ENCODE measurements around the gene KRT32. TPM values are rescaled to one million over a fixed set of nuclear protein-coding genes. Genes with fewer than 3 reads are reported as not detected.

The KRT32 gene
- total and polyA plus RNA-seq, 2 donors: not detected

DNA sequence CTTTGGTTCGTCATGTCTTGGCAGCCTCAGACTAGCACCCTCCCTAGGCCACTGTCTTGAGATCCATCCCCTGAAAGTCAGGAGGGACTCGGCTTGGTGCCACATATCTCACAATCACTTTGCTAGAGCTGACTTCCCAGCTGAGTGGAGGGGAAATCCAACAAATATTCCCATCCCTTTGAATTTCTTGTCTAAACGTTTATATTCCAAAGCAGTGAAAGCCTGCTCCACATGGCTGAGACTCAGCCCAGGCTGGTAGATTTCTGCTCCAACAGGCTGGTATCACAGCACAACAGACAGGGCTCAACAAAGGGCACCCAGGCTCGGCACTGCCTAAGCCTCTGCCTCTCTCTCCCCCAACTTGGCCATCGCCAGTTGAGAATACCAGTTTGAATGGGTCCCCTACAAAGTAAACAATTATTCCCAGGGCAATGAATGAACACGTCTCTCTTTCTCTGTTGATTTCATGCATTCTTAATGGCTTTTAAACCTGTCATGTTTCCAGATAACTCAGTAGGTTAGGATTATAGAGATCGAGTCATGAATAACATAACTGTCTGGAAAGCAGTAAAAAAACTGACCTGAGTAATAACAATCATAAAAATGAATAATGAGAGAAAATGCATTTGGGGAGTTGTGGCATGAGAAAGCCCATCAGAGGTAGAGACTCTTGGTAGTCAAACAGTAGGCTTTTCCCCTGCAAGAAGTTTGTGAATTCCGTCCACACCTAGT, 37.2 kb upstream of the KRT32 start:
- Histone ChIP-seq H3K4me3 (ENCODE audit: low read depth, low read length) (peak overlapping the region; percentile 16), H3K4me1 (ENCODE audit: insufficient read depth) (no peaks in the 10 kb centered on the region), H3K36me3 (ENCODE audit: insufficient read depth) (no peaks in the 10 kb centered on the region), H3K27ac (ENCODE audit: low read depth) (peak overlapping the region; percentile 25)
- WGBS: 23% methylated on average over 8 of the region's 8 CpGs
- no peak for DNase-seq (ENCODE audit: extremely low spot score)

DNA sequence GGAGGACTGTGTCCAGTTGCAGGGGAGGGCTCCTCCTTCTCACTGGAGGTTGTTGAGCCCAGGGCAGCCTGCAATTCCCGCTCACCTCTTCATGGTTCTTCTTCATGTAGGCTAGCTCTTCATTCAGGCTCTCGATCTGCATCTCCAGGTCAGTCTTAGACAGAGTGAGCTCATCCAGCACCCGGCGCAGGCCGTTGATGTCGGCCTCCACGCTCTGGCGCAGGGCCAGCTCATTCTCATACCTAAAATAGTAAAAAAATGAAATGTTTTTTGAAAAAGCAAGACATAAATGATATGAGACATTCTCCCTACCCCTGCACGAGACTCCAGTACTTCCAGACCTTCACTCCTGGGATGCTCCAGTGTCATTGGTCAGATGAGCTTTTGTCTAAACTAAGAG, 36.0 kb upstream of the KRT32 start:
- H3K36me3 ChIP-seq (ENCODE audit: insufficient read depth): no peaks in the 10 kb centered on the region
- DNase-seq (ENCODE audit: extremely low spot score): no peak
- H3K4me3 ChIP-seq (ENCODE audit: low read depth, low read length): no peak overlapping the region
- no peak overlapping the region for H3K27ac ChIP-seq (ENCODE audit: low read depth)
- 60% methylated on average over 9 of the region's 9 CpGs for WGBS
- no peaks in the 10 kb centered on the region for H3K4me1 ChIP-seq (ENCODE audit: insufficient read depth)

DNA sequence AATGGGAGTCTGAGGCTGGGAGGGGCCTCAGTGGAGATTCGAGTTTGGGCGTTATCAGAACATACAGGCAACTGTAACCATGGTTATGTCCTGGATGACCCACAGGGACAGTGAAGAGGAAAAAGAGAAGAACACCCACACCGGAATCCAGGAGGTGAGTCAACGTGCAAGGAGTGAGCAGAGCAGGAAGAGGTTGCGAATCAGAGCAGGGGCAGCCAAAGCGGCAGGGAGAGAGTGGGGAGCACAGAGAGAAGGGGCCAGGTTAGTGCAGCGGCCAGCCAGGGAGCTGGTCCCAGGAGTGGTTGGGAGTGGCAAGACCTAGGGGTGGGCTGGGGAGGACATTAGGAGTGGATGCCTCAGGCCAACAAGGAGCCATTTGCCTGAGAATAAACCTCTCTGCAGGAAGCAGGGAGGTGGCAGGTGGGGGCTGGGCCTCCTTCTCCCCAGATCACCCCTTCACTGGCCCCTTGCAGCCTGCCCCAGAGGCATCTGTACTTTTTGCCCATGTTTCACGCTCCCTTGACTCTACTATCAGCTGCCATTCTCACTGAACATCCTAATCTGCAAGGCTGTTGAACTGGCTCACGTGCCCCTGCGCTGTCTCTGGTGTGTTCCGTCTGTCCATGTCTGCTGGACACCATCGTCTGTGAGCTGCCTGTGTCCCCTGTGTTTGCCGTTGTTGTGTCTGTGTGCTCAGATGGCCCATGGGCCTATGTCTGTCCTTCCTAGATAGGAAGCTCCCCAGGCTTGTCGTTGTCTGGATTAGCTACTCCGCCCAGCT, 33.1 kb upstream of the KRT32 start:
- Histone ChIP-seq H3K4me3 (ENCODE audit: low read depth, low read length) (no peak overlapping the region), H3K27ac (ENCODE audit: low read depth) (no peak overlapping the region), H3K4me1 (ENCODE audit: insufficient read depth) (no peaks in the 10 kb centered on the region), H3K36me3 (ENCODE audit: insufficient read depth) (no peaks in the 10 kb centered on the region)
- no peak for DNase-seq (ENCODE audit: extremely low spot score)
- 69% methylated on average over 15 of the region's 15 CpGs for WGBS

DNA sequence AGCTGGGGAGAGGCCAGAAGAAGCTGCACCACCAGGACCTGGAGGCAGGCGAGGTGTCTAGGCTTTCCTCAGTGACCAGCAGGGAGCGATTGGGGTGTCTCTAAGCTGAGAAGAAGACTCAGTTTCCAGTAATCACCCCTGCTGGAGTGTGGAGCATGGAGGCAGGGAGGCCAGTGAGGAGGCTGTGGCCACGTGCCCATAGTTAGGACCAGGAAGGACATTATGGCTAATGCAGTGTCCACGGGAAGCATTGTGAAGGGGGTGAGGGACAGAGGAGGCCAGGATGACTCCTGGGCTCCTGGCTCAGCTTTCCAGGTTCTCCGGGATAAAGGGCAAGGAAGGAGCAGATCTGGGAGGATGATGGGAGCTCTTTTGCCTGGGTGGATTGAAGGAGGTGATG, 32.5 kb upstream of the KRT32 start:
- Histone ChIP-seq H3K27ac (ENCODE audit: low read depth) (no peak overlapping the region), H3K36me3 (ENCODE audit: insufficient read depth) (no peaks in the 10 kb centered on the region), H3K4me1 (ENCODE audit: insufficient read depth) (no peaks in the 10 kb centered on the region), H3K4me3 (ENCODE audit: low read depth, low read length) (no peak overlapping the region)
- no peak for DNase-seq (ENCODE audit: extremely low spot score)
- WGBS: 78% methylated on average over 5 of the region's 5 CpGs

DNA sequence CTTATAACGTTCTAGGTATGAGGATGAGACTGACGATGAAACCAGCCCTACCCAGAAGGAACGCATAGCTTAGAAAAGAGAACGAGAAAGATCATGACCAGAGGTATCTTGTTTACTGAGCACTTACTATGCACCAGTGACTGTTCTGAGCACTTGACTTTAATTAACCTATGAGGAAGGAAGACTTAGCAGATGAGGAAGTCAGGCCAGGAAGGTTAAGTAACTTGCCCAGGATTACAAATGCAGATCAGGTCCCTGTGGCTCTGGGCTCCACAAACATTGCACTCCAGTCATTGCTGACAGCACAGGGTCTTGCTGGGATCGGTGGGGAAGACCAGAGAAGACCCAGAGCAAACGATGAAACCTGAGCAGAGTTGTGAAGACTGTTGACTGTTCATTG, 31.1 kb upstream of the KRT32 start:
- Histone ChIP-seq H3K4me3 (ENCODE audit: low read depth, low read length) (no peak overlapping the region), H3K4me1 (ENCODE audit: insufficient read depth) (no peaks in the 10 kb centered on the region), H3K36me3 (ENCODE audit: insufficient read depth) (no peaks in the 10 kb centered on the region), H3K27ac (ENCODE audit: low read depth) (peak overlapping the region; percentile 34)
- no peak for DNase-seq (ENCODE audit: extremely low spot score)
- WGBS: 64% methylated on average over 6 of the region's 6 CpGs

DNA sequence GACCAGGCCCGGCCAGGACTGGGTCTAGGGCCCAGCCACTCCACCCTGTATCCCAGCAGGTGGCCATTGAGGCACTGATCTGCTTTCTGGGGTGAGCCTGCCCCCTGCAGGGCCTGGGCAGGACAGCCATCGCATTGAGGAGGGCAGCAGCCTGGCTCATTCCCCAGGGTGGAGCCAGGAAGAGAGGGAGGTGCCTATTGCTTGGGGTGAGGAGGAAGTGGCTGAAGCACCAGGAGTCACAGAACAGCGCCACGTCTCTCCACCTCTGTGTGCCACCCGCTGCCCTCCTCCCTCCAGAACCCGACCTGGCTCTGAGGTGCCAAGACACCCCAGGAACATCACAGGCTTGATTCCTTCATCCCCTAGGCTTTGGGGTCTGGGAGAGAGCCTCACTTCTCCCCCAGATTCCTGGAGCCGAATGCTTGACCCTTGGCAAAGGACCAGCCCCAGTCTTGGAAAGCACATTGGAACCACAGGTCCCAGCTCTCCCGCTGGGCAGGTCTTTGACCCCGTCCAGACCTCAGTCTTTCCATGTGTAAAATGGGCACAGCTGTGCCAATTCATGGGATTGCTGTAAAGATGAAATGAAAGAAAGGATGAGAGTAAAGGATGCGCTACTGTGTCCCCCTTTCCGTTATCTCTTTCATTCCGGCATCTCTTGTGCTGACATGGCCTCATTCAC, 29.8 kb upstream of the KRT32 start:
- Histone ChIP-seq H3K27ac (ENCODE audit: low read depth) (no peak overlapping the region), H3K36me3 (ENCODE audit: insufficient read depth) (no peaks in the 10 kb centered on the region), H3K4me3 (ENCODE audit: low read depth, low read length) (no peak overlapping the region), H3K4me1 (ENCODE audit: insufficient read depth) (no peaks in the 10 kb centered on the region)
- WGBS: 65% methylated on average over 12 of the region's 12 CpGs
- DNase-seq (ENCODE audit: extremely low spot score): no peak

DNA sequence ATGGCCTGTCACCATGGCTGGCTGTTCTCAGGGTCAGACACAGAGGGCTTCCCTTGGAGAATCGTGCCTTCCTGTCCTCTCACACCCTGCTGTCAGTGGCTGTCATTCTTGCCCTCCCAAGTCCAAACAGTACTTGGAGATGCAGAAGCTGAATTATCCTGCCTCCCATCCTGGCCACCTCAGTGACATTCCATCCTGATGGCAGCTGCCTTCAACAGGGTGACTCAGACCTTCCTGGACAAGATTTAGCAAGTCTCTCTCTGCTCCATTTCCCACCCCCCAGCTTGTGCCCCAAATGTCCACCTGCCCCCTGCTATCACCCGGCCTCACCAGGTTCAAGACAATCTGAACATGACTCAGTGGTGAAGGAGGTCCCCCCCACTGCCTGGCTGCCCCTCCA, 27.3 kb upstream of the KRT32 start:
- WGBS: 61% methylated on average over 2 of the region's 2 CpGs
- DNase-seq (ENCODE audit: extremely low spot score): no peak
- Histone ChIP-seq H3K4me1 (ENCODE audit: insufficient read depth) (no peaks in the 10 kb centered on the region), H3K4me3 (ENCODE audit: low read depth, low read length) (no peak overlapping the region), H3K27ac (ENCODE audit: low read depth) (no peak overlapping the region), H3K36me3 (ENCODE audit: insufficient read depth) (no peaks in the 10 kb centered on the region)

DNA sequence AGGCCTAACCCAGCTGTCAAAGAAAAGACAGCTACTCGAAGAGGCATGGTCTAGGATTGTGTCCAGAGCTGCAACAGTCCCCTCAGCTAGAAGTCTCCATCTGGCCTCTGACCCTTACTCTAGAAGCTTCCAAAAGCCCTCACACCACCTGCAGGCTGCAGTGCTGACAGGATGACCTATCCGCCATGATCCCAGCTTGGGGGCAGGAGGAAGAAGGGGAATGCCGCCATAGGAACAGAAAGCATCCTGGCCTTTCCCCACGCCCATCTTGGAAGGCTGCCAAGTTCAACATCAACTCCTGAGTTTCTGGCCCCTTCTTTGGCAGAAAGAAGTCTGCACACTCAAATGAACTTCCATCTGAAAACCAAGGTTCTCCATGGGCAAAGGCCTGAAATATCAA, 25.6 kb upstream of the KRT32 start:
- Histone ChIP-seq H3K36me3 (ENCODE audit: insufficient read depth) (no peaks in the 10 kb centered on the region), H3K4me3 (ENCODE audit: low read depth, low read length) (no peak overlapping the region), H3K27ac (ENCODE audit: low read depth) (no peak overlapping the region), H3K4me1 (ENCODE audit: insufficient read depth) (no peaks in the 10 kb centered on the region)
- 39% methylated on average over 4 of the region's 4 CpGs for WGBS
- no peak for DNase-seq (ENCODE audit: extremely low spot score)

DNA sequence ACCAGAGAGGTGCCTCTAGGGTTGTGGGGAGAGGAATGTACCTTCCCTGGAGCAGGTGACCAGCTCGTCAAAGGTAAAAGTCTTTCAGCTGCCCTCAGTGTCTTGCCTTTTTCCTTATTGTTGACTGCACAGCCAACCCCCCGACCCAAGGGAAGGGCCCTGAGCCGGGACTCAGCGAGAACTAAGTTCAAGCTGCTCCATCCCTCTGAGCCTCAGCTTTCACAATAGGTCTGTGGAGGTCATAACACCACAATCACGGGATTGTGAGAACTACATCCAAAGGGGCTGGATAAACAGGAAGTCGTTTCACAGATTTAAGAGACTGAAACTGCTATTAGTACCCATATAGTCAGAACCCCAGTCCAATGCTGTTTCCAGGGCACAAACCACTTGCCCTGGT, 25.2 kb upstream of the KRT32 start:
- Histone ChIP-seq H3K36me3 (ENCODE audit: insufficient read depth) (no peaks in the 10 kb centered on the region), H3K27ac (ENCODE audit: low read depth) (no peak overlapping the region), H3K4me1 (ENCODE audit: insufficient read depth) (no peaks in the 10 kb centered on the region), H3K4me3 (ENCODE audit: low read depth, low read length) (no peak overlapping the region)
- DNase-seq (ENCODE audit: extremely low spot score): no peak
- 58% methylated on average over 6 of the region's 6 CpGs for WGBS

DNA sequence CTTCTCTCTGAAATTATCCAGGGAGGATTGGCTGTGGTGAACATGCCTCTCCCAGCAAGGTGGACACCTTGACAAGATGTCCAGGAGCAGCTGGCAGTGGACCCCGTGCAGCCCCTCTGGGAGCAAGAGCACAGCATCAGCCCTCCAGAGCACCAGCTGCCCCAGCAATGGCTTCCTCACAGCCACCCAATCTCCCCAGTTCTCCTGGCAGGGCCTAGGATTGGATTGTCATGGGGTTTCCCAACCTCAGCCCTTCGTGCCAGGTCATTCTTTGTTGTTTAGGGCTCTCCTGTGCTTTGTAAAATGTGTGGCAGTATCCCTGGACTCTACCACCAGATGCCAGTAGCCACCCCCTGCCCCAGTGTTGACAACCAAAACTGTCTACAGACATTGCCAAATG, 24.3 kb upstream of the KRT32 start:
- Histone ChIP-seq H3K4me3 (ENCODE audit: low read depth, low read length) (no peak overlapping the region), H3K36me3 (ENCODE audit: insufficient read depth) (no peaks in the 10 kb centered on the region), H3K27ac (ENCODE audit: low read depth) (no peak overlapping the region), H3K4me1 (ENCODE audit: insufficient read depth) (no peaks in the 10 kb centered on the region)
- WGBS: 48% methylated on average over 2 of the region's 2 CpGs
- no peak for DNase-seq (ENCODE audit: extremely low spot score)

DNA sequence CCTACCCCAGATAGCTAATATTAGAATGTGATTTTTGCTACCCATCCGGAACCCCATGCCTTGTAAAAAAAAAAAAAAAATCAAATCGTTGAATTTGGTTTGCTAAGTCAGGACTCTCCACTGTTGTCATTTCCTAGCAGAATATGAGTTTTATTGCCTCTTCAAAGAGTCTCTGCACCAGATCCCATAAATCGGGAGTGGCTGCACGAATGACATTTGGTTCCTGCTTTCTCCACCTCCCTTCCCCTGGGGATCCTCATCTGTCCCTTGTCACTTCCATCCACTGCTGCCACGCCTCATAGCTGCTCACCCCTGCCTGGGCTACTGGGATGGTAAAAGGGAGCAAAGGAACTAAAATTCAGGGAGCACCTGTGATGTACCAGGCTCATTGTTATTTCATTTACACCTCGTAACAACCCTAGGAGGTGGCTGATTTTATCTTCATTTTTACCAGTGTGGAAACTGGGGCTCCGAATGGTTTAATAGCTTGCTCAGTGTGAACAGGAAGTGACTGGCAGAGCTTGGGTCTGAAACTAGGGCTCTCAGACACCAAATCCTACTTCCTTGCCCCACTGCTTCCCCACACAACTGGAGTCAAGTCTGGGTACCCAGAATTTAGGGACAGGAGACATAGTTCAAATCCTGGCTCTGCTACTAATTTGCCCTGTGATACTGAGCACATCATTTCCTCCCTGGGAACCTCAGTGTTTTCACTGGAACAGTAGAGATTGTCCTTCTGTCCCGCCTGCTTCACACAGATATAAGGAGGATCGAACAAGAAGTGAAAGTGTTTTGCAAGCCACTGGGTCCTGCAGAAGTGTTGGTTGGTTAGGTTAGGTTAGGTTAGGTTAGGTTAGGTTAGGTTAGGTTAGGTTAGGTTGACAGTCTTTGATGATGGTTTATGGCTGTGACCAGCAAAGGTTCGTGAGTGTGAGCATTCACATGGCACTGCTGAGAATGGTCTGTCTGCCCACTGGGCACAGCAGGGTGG, 23.1 kb upstream of the KRT32 start:
- Histone ChIP-seq H3K4me1 (ENCODE audit: insufficient read depth) (no peaks in the 10 kb centered on the region), H3K36me3 (ENCODE audit: insufficient read depth) (no peaks in the 10 kb centered on the region), H3K27ac (ENCODE audit: low read depth) (no peak overlapping the region), H3K4me3 (ENCODE audit: low read depth, low read length) (no peak overlapping the region)
- DNase-seq (ENCODE audit: extremely low spot score): no peak
- WGBS: 60% methylated on average over 10 of the region's 10 CpGs

DNA sequence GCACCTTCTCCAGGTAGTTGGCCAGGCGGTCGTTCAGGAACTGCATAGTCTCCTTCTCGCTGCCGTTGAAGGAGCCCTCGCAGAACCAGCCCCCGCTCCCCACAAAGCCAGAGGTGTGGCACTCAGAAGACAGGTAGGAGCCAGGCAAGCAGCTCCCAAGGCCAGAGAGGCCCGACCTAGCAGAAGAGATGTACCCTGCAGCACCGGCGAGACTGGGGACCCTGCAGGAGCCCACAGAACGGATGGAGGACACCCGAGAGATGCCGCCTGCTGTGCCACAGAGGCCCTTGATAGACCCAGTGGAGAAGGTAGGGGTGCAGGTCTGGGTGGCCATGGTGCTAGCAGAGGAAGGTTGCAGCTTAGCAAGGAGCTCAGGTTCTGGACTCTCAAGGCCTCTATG, 22.3 kb upstream of the KRT32 start, which contains the start of gene KRT36:
Gene KRT36 (minus strand): TSS at position 380 of the 400 bp plus-strand sequence. CDS start 46 bp downstream, at position 334.
- H3K4me1 ChIP-seq (ENCODE audit: insufficient read depth): no peaks in the 10 kb centered on the region
- no peaks in the 10 kb centered on the region for H3K36me3 ChIP-seq (ENCODE audit: insufficient read depth)
- no peak within 1 kb of the TSS for H3K27ac ChIP-seq (ENCODE audit: low read depth)
- H3K4me3 ChIP-seq (ENCODE audit: low read depth, low read length): no peak within 1 kb of the TSS
- DNase-seq (ENCODE audit: extremely low spot score): no peak
- WGBS: 93% methylated on average over 12 of the region's 12 CpGs
